HG03108 (cell line): Measurements from ENCODE around the gene SLC25A34.

Experiments
- ATAC-seq: cut with Tn5 transposase; IDR thresholded peaks from one replicate; pipeline ENCODE4 v1.9.1; 2021; ENCODE audit warnings: moderate library complexity; ENCODE audit not compliant: unreplicated experiment

The SLC25A34 gene

DNA sequence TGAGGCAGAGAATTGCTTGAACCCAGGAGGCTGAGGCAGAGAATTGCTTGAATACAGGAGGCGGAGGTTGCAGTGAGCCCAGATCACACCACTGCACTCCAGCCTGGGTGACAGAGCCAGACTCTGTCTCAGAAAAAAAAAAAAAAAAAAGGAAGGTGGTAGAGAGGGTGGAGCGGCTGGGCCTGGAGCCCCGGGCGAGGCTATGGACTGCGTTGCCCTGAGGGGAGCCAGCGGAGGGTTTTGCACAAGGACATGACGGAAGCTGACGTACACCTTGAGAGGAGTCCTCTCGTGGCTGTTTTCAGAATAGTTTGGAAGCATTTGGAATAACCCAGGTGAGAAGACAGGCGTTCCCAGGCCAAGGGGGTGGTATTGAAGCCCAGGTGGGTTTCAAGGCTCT lies 15.7 kb downstream of the SLC25A34 start:
- ATAC-seq = no peak

DNA sequence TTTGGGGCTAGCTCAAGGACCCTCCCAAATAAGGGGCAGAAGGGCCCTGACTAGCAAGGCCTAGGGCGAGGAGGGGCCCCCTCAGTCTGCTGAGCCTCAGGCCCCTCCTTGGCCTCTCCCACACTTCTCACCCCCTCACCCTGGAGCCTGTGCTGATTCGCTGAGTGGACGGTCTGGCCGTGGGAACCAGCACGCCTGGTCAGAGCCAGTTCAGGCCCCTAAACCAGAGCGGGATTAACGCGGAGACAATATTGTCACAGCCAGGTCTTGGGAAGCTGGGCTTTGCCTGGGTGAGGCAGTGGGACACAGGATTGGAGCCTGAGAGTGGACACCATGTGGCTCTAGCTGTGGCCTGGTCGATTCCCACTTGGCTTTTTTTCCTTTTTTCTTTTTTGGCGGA lies 17.7 kb downstream of the SLC25A34 start:
- no peak for ATAC-seq

DNA sequence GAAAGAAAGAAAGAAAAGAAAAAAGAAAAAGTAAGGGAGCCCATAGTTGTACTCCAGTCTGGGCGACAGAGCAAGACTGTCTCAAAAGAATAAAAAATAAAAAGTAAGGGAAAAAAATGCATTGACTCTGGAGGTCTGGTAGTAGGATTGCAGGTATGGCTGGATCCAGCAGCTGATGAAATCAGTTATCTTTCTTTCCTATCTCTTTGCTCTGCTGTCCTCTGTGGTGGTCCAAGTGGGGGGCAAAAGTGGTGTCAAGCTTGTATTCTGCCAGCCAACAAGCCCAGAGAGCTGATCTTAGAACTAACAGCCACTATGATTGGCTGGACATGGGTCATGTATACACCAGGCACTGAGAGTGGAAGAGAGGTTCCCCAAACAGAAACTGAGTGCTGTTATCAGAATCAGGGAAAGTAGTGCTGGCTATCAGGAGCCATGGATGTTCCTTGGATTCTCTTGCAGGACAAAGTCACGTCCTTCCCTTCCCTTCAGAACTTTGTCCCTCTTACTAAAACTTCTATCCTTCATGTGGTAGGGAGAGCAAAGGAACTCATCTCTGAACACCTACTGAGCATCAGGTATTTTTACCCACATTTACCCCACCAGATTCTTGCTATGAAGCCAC lies 19.1 kb downstream of the SLC25A34 start:
- ATAC-seq = no peak

DNA sequence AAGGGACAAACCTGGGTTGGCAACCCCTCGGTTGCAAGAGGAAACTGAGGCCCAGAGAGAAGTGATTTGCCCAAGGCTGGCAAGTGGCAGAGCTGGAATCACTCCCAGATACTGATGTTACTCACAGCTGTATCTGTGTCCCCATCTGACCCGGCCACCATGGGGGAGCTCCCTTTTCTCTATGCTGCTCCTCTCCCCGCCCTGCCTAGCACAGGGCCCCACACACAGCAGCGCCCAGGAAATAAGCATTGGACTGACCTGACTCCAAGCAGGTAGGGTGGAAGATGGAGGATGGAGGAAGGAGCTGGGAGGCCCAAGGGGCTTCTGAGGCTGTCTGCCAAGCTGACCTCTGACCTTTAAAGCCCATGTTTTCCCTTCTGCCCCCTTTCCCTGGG lies 19.6 kb downstream of the SLC25A34 start:
- no peak for ATAC-seq

DNA sequence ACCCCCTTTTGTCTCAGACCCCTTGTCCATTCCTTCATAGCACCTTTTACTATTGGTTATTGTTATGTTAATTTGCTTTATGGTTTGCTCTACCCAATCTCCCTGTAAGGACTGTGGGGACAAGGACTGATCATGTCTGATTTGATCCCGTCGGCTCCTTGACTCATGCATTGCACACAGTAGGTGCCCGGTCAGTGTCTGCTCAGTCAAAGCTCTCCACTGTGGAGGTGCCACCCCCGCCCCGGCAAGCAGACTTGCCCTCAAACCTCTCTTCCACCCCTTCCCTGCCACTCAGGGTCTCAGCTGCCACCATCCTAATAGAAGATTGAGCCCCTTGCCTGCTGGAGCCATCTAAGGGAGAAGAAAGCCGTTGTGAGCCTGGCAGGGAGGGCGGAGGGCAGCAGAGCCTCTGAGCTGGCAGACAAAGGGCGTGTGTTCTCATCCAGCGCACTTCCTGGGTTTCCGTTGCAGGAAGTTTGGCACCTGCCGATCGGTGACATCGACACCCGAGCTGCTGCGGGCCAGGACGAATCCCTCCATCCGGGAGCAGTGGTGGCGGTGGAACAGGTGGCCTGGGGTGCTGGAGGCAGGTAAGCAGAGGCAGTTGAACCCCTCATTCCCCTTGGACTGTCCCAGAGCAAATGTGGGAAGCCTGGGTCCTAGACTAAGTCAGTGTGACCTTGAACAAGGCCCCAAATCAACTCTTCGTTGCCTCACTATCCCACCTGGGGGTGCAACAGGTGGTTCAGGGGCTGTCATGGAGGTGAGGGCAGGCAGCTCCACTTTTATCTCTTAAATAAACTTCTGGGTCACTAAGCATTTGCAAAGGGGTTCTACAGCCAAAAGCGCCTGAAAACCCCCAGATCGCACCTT lies 20.3 kb downstream of the SLC25A34 start:
- no peak for ATAC-seq

DNA sequence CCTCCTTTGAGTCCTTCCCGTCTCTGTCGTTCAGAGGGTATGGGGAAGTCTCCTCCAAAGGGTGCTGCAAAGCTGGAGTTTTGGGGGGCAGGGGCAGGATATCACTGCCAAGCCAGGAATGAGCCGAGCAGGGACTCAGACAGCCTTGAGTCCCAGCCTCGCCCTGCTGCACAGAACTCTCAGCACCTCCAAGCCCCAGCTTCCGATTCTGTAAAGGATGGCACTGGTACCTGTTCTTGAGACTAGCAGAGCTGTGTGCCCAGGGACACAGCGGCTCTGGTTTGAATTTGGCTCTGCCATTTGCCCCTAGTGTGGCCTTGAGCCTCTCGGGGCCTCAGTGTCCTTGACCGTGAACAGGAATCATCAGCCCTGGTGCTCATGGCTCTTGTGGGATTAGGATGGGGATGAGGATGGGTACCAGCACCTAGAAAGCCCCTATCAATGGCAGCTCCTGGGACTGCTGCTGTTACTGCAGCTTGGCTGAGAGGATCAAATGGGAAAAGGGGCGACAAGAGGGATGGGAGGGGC lies 21.0 kb downstream of the SLC25A34 start:
- no peak for ATAC-seq

DNA sequence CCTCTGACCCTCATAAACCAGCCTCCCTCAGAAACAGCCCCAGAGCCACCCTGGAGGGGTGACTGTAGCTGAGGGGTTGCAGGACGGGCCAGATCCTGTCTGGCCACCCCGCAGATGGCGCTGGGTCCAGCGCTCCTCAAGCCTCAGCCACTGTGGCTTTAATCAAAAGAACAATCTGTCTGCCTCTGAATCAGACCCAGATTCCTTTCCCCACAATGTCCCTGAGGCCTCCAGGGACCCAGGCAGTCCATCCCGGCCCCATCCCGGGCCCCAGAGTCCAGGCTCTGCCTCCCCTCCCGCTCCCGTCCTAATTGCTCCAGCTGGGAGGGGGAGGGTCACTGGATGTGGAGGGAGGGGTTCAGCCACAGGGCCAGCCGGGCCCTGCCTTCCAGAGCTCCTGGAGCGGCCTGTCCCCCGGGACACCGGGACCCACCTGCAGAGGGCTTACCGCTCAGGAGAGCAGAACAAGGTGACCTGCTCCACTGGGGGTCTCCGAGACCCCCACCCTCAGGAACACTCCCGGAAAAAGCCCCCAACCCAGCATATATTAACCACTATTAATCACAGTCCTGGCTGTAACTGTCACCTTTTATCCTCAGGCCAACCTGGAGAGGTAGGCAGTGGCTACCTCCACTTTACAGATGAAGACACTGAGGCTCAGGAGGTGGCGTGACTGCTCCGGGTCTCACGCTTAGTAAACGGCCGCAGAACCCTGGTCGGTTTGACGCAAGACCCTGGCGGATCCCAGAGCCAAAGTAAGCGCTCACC lies 21.7 kb downstream of the SLC25A34 start:
- ATAC-seq = no peak

DNA sequence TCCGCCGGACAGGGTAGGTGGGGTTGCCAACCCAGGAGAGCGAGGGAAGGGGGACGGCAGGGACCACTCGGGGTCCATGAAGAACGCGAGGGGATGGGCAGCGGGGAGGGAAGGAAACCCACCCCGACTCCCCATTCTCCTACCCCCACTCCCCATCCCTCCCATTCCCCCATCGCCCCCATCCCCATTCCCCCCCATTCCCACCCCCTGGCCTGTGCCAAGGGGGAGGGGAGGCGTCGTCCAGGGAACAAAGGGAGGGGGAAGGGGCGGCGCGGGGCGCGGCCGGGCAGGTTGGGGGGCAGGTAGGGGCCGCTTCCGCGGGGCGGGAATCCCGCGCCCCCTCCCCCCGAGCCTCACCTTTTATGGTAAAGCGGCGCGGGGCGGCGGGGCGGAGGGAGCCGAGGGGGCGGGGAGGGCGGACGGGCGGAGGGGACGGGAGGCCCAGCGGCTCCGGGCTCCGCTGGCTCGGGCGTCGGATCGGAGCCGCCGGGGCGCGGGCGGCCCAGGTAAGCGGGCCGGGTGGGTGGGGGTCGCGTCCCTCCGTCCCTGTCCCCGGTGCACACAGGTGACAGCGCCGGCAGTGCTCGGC lies 22.4 kb downstream of the SLC25A34 start, which contains the start of gene FBLIM1:
TSS of gene FBLIM1 (plus strand) at position 453 of the 589 bp plus-strand sequence. CDS start 6,189 bp downstream, outside the sequence.
- ATAC-seq = no peak

DNA sequence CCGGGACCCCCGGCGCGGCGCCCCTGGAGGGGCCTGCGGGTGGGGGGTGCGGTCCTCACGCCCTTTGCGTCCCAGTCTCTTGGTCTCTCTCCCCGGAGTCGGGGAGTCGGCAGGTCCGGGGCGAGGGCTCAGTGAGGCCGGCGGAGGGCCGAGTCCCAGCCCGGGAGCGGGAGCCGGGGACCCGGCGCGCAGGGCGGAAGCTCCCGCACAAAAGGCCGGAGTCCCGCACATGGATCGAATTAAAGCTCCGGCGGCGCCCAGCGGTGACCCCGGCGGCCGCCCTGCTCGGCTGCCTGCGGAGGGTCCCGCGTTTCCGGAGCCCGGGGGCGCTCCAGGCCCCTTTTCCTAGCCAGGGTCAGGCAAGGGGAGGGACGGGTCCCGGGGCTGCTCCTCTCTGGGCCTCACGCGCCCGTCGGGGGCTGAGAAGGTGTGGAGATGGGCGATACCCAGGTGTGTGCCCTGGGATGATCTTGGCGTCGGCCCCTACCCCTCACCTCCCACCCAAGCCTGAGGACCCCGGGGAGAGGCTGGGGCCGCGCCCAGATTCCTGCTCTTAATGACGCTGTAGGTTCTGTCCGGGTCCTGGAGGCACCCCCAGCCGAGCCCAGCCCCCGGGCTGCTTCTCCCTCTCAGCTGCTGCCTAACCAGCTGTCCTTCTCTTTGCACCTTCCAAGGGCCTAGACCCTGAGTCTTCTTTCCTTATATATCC lies 23.0 kb downstream of the SLC25A34 start:
- no peak for ATAC-seq

DNA sequence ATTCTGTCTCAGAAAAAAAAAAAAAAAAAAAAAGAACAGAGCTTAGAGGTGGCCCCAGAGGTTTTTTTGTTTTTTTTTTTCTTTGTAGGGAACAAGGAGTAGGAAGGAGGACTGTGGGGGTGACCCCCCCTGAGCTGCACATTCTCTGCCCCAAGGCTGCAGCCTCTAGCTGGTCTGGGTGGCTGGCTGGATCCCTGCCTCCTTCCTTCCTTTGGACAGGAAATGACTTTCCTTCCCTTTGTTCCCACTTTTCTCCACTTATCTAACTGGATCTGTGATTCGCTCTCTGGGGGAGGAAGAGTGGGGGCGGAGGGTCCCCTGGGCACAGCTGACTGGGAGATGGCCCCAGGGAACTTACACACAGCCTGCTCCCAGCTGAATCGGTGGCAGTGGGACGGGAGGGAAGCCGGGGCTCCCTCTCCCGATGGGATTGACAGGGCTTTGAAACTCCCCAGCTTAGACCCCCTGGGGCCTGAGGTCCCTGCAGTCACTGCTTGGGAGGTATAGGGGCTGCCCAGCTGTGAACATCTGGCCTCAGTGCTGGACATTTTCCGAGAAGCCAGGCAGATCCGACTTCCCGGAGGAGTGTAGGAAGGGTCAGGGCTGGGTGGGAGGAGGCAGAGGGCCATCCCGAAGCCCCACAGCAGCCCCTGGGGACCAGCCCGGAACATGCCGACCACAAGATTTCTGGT lies 24.6 kb downstream of the SLC25A34 start:
- no peak for ATAC-seq

DNA sequence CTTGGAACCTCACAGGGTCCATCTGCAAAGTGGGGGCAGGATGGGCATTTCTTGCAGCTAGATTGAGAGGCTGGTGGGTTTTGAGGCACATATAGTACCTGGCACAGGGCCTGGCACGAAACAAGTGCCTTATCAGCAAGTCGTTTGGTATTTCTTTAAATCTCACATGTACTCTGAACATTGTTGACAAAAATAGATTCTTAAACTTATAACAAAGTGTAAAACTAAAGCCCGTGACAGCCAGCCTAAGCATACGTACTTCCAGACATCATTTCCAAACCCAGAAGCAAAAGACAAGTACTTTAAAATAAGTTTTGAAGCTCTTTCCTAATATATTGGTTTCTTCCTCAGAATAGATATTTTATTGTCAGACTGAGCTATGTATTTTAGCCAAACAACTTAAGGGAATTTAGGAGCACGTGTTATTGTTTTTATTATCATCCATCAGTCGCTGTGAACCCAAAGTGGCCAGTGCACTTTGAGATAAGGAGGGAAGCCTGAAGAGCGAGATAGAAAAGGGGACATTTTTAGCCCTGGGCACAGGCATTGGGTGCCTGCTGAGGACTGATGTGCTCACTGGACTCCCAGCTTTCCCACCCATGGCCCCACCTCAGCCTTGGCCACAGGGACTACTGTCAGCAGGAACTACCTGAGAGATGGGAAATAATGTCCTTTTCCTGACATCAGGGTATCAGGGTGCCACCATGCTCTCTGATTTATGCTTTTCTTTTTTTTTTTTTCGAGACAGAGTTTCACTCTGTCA lies 25.5 kb downstream of the SLC25A34 start:
- no peak for ATAC-seq

DNA sequence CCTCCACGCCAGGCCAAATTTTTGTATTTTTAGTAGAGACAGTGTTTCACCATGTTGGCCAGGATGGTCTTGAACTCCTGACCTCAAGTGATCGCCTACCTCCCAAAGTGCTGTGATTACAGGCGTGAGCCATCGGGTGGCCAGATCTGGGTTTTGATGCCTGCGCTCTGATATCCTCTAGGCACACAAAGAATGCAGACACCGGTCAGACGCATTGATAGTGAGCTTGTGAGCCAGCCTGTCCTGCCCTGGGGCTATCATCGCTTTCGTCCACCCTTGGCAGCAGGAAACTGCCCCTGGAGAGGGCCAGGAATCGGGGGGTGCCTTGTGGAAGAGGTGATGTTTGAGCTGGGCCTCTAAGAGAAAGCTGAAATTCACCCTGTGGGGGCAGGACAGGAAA lies 26.5 kb downstream of the SLC25A34 start:
- no peak for ATAC-seq

DNA sequence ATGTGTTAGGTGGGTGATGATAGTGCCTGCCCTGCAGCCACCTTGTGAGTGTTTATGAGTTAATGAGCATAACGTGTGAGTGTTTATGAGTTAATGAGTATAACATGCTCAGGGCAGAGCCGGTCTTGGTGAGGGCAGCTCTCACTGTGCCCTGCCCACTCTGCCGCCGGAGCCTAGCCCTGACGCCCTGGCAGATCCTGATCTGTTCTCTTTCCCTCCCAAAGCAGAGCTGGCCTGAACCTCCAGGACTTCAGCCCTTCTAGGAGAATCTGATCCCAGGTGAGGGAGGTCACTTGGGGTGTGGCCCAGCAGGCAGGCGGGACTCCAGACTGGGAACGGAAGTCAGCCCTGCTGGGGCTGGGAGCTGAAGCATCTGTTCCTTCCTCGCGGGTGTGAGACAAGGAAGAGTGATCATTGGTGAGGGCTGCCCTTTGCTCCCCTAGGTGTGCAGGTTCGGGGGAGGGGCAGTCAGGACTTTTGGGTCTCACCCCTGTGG lies 28.3 kb downstream of the SLC25A34 start:
- ATAC-seq = no peak

DNA sequence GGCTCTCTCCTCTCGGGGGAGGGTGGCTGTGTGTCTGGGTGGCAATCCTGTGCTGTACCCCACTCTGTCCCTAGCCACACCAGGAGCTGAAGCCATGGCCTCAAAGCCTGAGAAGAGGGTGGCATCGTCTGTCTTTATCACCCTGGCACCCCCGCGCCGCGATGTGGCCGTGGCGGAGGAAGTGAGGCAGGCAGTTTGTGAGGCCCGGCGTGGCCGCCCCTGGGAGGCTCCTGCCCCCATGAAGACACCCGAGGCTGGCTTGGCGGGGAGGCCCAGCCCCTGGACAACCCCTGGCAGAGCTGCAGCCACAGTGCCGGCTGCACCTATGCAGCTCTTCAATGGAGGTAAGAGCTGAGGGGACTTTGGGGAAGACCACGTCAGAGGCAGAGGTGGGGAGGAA lies 28.8 kb downstream of the SLC25A34 start:
- ATAC-seq = no peak

DNA sequence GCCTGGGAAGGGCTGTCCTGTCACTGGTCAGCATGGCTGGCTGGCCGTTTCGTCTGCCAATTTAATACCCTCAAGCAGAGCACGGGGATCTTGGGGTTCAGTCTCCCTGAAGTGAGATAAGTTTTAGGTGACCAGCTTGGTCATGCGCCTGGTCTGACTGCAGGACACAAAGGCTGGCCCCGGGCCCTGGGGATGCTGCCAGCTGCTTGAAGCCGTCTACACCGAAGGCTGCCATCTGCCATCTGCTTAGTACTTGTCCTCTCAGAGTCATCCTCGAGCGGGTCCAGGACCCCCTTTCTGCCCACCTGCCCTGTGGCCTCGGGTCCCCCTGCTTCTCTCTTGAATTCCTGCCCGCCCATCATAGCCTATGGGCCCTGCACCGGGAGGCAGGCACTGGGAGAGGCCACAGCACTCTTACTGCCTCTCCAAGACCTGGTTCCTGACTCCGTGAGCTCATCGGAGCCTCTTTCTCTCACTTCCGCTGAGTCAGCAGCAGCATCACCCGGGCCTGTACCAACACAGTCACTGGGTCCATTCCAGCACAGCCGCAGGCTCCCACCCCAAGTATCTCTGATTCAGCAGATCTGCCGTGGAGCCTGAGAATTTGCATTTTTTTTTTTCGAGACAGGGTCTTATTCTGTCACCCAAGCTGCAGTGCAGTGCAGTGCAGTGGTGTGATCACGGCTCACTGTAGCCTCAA lies 29.6 kb downstream of the SLC25A34 start:
- no peak for ATAC-seq

DNA sequence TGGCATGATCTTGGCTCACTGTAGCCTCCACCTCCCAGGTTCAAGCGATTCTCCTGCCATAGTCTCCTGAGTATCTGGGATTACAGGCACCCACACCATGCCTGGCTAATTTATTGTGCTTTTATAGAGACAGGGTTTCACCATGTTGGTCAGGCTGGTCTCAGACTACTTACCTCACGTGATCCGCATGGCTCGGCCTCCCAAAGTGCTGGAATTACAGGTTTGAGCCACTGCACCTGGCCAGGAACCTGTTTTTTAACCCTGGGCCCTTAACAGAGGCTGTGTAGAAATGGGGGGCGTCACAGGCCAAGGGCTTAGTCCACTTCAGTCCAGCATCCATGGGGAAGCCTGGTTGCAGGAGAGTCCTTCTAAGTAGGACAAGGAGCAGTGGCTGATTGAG lies 31.9 kb downstream of the SLC25A34 start:
- ATAC-seq = no peak

DNA sequence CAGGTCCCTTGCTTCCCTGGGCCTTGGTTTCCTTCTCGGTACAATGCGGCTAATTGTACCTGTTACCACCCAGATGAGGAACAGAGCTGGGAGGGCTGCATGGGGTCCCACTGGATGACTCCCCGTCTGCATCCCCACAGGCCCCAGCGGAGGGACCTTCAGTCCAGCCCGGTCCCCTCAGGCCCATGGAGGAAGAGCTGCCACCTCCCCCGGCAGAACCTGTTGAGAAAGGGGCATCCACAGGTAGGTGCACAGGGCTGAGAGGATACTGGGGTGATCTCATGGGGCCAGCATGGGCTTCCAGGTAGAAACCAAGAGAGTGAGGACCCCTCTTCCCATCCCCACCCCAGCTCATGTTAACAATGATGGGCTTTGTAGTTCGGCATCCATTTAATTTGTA lies 32.3 kb downstream of the SLC25A34 start:
- no peak for ATAC-seq

DNA sequence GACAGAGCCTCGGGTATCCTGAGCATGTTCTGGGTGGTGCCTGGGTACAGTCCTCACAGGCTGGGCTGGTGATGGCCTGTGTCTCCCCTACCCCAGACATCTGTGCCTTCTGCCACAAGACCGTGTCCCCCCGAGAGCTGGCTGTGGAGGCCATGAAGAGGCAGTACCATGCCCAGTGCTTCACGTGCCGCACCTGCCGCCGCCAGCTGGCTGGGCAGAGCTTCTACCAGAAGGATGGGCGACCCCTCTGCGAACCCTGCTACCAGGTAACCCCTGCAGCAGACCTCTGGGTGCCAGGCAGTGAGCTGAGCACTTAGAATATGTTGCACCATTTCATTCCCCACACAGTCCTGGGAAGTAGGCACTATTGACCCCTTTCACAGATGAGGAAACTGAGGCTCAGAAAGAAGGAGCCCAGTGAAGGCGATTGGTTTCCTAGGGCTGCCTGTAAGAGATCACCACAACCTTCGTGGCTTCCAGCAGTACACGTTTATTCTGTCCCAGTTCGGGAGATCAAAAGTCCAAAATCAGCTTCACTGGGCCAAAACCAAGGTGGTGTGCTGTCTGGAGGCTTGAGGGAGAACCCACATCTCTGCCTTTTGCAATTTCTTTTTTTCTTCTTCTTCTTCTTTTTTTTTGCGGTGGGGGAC lies 34.4 kb downstream of the SLC25A34 start:
- no peak for ATAC-seq
